ENCODE measurements around the gene EMX1.

EMX1 gene

GRCh38 chr2:72945450-72946019 is 28.2 kb downstream of the EMX1 start:
- DNase-seq, result no peak

DNA sequence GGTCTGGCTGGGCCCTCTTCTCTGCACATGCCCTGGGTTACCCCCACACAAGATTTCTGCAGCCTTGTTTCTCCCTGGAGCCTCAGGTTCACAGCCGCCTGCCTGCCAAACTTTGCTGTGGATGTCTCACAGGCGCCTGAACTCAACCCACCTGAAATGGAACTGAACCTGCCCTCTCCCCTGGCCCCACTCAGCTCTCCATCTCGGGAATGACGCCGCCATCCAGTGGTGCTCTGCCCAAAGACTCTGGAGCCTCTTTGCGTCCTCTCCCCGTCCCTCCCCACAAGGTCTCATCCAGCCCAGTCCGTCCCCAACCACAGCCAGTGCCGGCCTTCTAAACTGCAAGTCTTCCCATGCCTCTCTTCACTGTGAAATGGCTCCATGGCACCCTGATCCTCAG is 29.1 kb downstream of the EMX1 start:
- no peak for DNase-seq

- no peak for DNase-seq
Observed at GRCh38 chr2:72947952-72948830, 30.9 kb downstream of the EMX1 start.

DNA sequence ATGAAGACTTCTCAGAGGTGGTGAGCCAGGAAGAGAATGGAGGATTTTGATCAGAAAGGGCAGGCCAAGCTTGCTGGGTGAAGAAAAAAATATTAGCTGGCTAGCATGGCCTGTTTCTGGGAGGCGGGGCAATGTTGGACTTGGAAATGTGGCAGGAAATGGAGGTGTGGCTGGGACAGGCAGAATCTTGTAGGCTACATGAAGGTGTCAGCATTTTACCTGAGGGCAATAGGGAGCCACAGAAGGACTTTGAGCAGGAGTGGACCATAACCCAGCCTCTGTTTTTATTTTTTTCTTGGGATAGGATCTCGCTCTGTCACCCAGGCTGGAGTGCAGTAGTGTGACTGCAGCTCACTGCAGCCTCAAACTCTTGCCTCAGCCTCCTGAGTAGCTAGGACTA is 31.7 kb downstream of the EMX1 start:
- DNase-seq, result no peak

GRCh38 chr2:72949642-72950041 is 32.3 kb downstream of the EMX1 start:
- no peak for DNase-seq

GRCh38 chr2:72950558-72951255 is 33.4 kb downstream of the EMX1 start:
- DNase-seq, result no peak

- DNase-seq, result no peak
Observed at GRCh38 chr2:72951303-72952095, 34.2 kb downstream of the EMX1 start.

DNA sequence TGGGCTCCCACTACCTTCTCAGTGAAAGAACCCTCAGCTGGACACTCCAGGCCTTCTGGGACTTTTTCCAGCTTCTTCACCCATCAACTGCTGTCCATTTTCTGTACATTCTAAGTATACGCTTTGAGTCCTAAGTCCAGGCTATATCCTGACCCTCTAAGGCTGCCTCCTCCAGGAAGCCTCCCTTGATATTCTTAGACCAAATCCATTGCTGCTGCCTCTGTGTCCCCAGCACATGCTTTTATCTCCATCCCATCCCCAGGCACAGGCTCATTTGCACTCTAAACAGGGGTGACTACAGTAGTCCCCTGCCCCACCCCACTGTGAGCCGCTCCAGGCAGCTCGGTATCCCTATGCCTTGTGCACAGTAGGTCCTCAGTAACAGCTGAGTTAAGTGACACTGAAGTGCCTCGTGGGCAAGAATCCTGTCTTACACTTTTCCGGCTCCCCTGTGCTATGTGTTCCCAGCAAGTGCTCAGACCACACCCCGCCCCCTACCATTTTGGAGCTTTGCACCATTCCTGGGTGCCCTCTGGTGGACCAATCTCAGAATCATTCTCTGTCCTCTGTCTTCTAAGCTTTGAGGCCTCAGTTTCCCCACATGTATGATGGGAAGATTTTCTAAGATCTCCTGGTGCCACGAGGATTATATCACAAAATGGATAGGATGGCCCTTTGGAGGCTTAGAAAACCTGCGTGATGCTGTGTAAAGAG is 34.9 kb downstream of the EMX1 start:
- no peak for DNase-seq

DNA sequence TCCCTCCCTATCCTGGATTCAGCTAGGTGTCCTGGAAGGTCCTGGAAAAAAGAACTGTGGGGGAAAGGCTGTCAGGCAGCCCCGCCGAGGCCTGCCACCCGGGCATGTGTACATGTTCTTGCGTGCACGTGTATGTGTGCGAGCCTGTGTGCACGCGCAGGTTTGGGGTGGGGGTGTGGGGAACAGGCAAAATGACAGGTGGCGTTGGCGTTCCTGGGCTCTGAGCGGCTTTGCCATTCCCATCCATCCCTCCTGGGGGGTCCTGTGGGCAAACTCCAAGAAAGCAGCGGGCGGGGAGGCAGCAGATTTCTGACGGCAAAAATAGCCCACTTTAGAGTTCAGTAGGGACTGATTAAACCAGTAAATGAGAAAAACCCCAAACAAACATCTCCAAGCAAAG is 35.6 kb downstream of the EMX1 start:
- no peak for DNase-seq

- DNase-seq, result no peak
Observed at GRCh38 chr2:72953528-72953927, 36.2 kb downstream of the EMX1 start.

DNA sequence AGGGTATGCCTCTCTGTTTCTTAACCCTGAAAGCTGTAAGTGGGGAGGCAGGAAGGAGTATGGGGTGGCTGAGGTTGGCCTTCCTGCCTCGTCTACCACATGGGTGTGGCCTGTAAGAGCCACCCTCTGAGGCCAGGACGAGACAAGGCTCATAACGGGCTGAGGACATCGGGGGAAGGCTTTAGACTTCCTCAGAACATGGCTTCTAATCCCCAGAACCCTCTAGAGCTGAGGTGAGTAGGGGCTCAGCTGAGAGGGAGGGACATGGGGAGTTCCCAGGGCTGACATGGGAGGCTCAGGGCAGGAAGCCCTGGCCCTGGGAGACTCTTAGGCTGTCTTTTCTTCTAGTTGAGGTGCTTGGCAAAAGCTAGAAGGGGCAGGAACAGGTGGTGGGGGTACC is 36.7 kb downstream of the EMX1 start:
- no peak for DNase-seq

DNA sequence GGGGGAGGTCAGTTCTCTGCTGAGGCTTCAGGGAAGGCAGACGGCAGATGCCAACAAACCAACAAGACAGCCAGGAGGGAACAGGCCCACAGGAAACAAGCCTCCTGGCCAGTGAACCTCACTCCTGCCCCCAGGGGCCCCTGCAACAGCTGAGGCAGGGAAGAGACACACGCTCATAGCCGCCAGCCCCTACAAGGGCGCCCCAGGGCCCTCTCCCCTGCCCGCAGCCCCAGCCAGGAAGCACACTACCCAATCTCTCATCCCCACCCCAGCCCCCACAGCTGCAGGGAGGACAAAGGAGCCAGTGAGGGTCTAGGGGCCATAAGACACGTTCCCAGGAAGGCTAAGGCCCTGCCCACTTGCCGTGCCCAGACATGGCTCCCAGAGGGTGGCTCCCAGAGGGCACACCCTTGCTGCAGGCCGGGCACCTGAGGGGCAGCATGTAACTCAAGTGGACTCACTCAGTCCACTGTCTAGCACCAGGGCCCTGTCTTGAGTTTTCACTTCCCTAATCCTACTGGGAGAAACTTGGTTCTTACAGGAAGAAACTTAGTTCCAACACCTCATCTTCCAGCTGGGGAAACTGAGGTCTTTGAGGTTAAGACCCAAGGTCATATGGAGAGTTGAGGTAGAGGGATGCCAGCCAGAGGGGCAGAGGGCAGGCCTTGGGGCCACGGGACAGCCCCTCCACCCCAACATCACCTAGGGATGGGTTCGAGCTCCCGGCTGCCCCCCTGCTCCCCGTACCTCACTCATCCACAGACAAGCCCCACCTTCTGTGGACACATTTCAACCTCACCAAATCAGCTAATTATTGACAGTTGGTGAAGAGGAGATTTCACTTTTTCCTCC is 37.3 kb downstream of the EMX1 start:
- no peak for DNase-seq

DNA sequence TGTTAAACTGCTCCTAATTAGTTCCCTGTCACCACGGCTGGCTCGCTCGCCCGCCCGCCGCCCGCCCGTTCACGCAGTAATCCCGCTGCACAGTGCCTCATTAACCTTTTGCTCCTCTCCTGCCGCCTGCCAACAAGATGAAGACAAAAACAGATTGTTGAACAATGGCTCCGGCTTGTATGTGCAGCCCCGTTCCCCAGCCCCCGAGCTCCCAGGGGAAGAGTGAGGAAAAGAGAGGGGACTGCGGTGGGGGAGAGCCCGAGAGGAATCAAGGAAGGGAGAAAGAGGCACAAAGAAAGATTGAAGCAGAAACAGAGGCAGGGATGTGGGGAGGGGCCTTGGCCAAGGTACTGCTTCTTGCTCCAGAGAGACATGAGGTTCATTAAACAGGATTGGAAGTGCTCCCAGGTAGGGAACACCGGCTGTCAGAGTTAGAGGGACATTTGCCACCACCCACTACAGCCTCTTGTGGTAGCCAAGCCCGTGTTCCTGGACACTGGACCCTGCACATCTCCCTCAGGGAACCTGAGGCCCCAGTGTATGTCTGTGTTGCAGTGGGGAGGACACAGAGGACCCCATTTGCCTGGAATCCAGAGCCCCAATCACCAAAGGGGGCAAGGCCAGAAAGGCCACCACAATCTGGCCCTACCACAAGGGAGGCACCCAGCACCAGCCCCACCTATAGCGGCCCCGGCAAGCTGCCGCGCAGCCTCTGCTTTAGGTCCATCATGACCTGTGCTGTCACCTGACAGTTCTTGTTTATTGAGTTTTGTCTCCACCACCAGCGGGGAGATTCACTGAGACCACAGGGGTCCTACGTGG is 38.1 kb downstream of the EMX1 start:
- DNase-seq, result no peak

DNA sequence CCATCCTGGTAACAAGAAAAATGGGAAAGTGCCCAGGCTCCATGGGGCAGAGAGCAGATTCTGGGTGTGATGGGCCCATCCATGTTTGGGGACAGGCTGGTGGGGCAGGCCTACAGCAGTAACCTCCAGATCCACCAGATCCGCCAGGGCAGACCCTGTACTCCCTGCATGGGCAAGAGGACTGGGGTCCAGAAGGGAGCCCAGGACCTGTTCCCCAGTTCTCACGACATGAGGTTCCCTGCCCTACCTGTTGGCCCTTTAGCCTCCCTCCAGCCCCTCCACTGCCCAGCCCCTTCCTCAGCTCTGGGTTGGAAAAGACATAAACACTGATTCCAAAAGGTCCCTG is 38.7 kb downstream of the EMX1 start:
- DNase-seq, result no peak

- DNase-seq, result no peak
Observed at GRCh38 chr2:72956936-72957335, 39.6 kb downstream of the EMX1 start.

GRCh38 chr2:72958542-72959385 is 41.4 kb downstream of the EMX1 start:
- no peak for DNase-seq

- no peak for DNase-seq
Observed at GRCh38 chr2:72959554-72959953, 42.2 kb downstream of the EMX1 start.

GRCh38 chr2:72959995-72960981 is 43.0 kb downstream of the EMX1 start:
- no peak for DNase-seq

All from NCI-H1436 (cell line).